Neural progenitor cell (in vitro differentiated cells): Measurements from ENCODE around the gene CNPY1. TPM values are rescaled to one million over a fixed set of nuclear protein-coding genes. Genes with fewer than 3 reads are reported as not detected.
A peak's percentile ranks its signal among the peaks of the same experiment; 100 is the strongest.

Source experiments
- DNase-seq: peaks from one replicate; pipeline ENCODE4 v3.0.0-alpha.2; 2016; ENCODE audit warnings: low spot score
- H2AFZ ChIP-seq: fragments of 200-600 bp; sonication (generic); replicated peaks from 2 replicates; pipeline ENCODE4 v1.6.1; 2016; ENCODE audit warnings: antibody characterized with exemption
- H3F3A ChIP-seq: fragments of 200-600 bp; sonication (generic); 2 replicates; pipeline ENCODE4 v1.6.1; 2016; ENCODE audit warnings: antibody characterized with exemption, low read depth
- H3K27ac ChIP-seq: fragments of 200-600 bp; sonication (generic); 2 replicates; pipeline ENCODE4 v1.5.1; 2016; ENCODE audit warnings: mild to moderate bottlenecking
- H3K27me3 ChIP-seq: fragments of 200-600 bp; sonication (generic); 2 replicates; pipeline ENCODE4 v1.6.1; 2016; ENCODE audit warnings: mild to moderate bottlenecking, moderate library complexity
- H3K36me3 ChIP-seq: fragments of 200-600 bp; sonication (generic); 2 replicates; pipeline ENCODE4 v1.5.1; 2016
- H3K4me1 ChIP-seq: fragments of 200-600 bp; sonication (generic); 2 replicates; pipeline ENCODE4 v1.6.1; 2016; ENCODE audit warnings: mixed run types
- H3K4me2 ChIP-seq: fragments of 200-600 bp; sonication (generic); 2 replicates; pipeline ENCODE4 v1.6.1; 2016
- H3K4me3 ChIP-seq: fragments of 200-600 bp; sonication (generic); 2 replicates; pipeline ENCODE4 v1.5.1; 2016
- H3K79me2 ChIP-seq: fragments of 200-600 bp; sonication (generic); 2 replicates; pipeline ENCODE4 v1.6.1; 2016; ENCODE audit warnings: low read depth
- H3K9ac ChIP-seq: fragments of 200-600 bp; sonication (generic); 2 replicates; pipeline ENCODE4 v1.6.1; 2016
- H3K9me3 ChIP-seq: fragments of 200-600 bp; sonication (generic); 2 replicates; pipeline ENCODE4 v1.5.1; 2016; ENCODE audit warnings: low read depth
- H4K20me1 ChIP-seq: fragments of 200-600 bp; sonication (generic); 2 replicates; pipeline ENCODE4 v1.6.1; 2016; ENCODE audit warnings: low read depth
- H3K27ac Mint-ChIP-seq: 3 replicates; pipeline ENCODE4 v1.8.0; 2021; ENCODE audit warnings: mixed read lengths
- H3K27me3 Mint-ChIP-seq: 2 replicates; pipeline ENCODE4 v1.8.0; 2022; ENCODE audit warnings: low read depth, mild to moderate bottlenecking, inconsistent platforms, moderate library complexity, mixed read lengths; ENCODE audit not compliant: insufficient read depth
- H3K36me3 Mint-ChIP-seq: 3 replicates; pipeline ENCODE4 v1.8.0; 2021; ENCODE audit warnings: mixed read lengths
- H3K4me1 Mint-ChIP-seq: 3 replicates; pipeline ENCODE4 v1.8.0; 2021; ENCODE audit warnings: mixed read lengths
- H3K4me3 Mint-ChIP-seq: 3 replicates; pipeline ENCODE4 v1.8.0; 2021; ENCODE audit warnings: mild to moderate bottlenecking, moderate library complexity, mixed read lengths
- H3K9me3 Mint-ChIP-seq: 3 replicates; pipeline ENCODE4 v1.8.0; 2020; ENCODE audit warnings: mixed read lengths
- EZH2 ChIP-seq: fragments of 200-600 bp; sonication (generic); IDR thresholded peaks from 2 replicates; pipeline ENCODE4 v1.6.1; 2017; ENCODE audit warnings: antibody characterized with exemption, mild to moderate bottlenecking, moderate library complexity
- EZH2phosphoT487 ChIP-seq: fragments of 200-600 bp; sonication (generic); IDR thresholded peaks from 2 replicates; pipeline ENCODE4 v1.6.1; 2017; ENCODE audit warnings: antibody characterized with exemption
- total RNA-seq: library from RNA; depleted of rRNA; stranded (reverse); fragments of >200 nt; gene quantifications from 2 replicates; pipeline ENCODE4 v1.2.3, GENCODE V29; 2015; ENCODE audit warnings: low replicate concordance
- TF ChIP-seq, protein P1 (sequence below): fragments of 200-600 bp; sonication (generic); IDR thresholded peaks from 2 replicates; pipeline ENCODE4 v1.5.1; 2017; ENCODE audit warnings: antibody characterized with exemption, mild to moderate bottlenecking

Gene CNPY1
- total RNA-seq, 1 donor from 2014 or later, result not detected

DNA sequence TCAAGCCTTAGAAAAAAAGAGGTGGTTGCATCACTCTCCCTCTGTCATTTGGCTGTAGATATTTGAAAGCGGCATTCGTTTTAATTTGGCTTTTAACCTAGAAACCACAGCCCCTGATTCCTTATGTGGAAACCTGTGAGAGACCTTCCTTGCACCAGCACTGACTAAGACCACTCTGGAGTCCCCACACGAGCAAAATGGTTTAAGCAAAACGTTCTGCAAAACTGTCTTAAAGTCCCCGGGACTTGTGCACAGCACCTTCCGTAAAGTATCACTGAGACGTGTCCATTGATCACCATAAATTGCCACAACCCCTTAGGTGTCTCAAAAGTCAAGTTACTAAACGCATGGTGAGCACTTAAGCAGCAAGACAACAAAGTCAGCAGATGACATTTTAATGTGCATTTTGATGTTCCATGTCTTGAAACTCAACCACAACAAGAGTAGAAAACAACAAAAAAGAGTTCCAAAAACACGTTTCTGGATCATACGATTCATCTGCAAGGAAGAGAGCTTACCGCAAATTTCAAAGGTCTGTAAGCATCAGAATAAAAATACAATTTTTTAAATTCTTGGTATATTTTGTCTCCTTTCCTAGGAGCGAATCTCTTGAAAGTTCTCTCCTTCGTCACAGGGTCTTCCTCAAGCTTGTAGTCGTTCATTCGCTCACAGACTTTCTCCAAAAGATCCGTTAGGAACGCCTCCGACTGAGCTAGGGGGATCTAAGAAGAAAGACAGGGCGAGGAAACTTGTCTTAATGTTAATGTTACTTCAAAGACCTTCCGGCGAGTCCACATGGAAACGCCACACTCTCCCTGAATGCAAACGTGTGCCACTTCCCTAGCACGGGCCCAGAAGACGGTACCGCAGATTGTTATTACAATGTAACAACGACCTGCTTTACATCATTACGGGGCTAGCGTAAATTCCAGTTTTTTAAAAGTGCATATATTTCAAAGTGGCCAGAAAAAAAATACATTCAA lies 37.7 kb downstream of the CNPY1 start:
- Histone ChIP-seq H2AFZ (no peak overlapping the region), H3K4me3 (no peak overlapping the region), H3F3A (peaks cover 33% of the 10 kb centered on the region), H3K4me1 (no peaks in the 10 kb centered on the region), H3K4me2 (no peak overlapping the region), H3K9ac (no peak overlapping the region), H4K20me1 (peaks cover 95% of the 10 kb centered on the region), H3K36me3 (no peaks in the 10 kb centered on the region), H3K79me2 (no peaks in the 10 kb centered on the region), H3K9me3 (no peaks in the 10 kb centered on the region), H3K27ac (no peak overlapping the region), H3K27me3 (peaks cover 100% of the 10 kb centered on the region)
- TF ChIP-seq, protein P1, sequence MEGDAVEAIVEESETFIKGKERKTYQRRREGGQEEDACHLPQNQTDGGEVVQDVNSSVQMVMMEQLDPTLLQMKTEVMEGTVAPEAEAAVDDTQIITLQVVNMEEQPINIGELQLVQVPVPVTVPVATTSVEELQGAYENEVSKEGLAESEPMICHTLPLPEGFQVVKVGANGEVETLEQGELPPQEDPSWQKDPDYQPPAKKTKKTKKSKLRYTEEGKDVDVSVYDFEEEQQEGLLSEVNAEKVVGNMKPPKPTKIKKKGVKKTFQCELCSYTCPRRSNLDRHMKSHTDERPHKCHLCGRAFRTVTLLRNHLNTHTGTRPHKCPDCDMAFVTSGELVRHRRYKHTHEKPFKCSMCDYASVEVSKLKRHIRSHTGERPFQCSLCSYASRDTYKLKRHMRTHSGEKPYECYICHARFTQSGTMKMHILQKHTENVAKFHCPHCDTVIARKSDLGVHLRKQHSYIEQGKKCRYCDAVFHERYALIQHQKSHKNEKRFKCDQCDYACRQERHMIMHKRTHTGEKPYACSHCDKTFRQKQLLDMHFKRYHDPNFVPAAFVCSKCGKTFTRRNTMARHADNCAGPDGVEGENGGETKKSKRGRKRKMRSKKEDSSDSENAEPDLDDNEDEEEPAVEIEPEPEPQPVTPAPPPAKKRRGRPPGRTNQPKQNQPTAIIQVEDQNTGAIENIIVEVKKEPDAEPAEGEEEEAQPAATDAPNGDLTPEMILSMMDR, result no peak
- TF ChIP-seq EZH2 (peak; percentile 78), EZH2phosphoT487 (peak; percentile 16)
- no peaks in the 10 kb centered on the region for H3K9me3 Mint-ChIP-seq
- DNase-seq, result peak; percentile 49
- H3K4me3 Mint-ChIP-seq, result peak overlapping the region; percentile 88
- H3K36me3 Mint-ChIP-seq, result peaks cover 9% of the 10 kb centered on the region
- H3K27ac Mint-ChIP-seq, result peak overlapping the region; percentile 92
- H3K27me3 Mint-ChIP-seq, result peaks cover 35% of the 10 kb centered on the region
- H3K4me1 Mint-ChIP-seq, result peaks cover 74% of the 10 kb centered on the region

DNA sequence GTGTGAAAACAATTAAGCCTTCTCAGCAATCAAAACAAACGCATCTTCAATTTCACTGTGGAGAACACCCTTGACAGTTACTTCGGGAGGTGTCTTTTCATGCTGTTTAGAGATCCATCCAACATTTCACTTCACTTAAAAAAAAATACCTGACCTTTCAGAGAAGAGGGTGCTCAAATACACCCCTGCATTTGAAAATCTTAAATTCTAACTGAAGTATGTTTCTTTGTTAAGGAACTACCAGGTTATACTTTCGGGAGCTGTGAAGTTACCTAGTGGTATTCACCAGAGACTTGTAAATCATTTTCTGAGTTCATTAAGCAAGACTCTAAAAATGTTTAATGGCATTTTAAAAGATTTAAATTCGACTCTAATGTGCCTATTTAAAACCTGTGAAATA lies 38.8 kb downstream of the CNPY1 start:
- Histone ChIP-seq H3K4me2 (no peak overlapping the region), H3K27ac (no peak overlapping the region), H3K4me1 (no peaks in the 10 kb centered on the region), H3K9me3 (no peaks in the 10 kb centered on the region), H3K9ac (no peak overlapping the region), H4K20me1 (peaks cover 94% of the 10 kb centered on the region), H3K79me2 (no peaks in the 10 kb centered on the region), H2AFZ (no peak overlapping the region), H3K4me3 (no peak overlapping the region), H3F3A (peaks cover 33% of the 10 kb centered on the region), H3K27me3 (peaks cover 100% of the 10 kb centered on the region), H3K36me3 (no peaks in the 10 kb centered on the region)
- H3K27me3 Mint-ChIP-seq, result peaks cover 34% of the 10 kb centered on the region
- H3K4me3 Mint-ChIP-seq, result peak overlapping the region; percentile 88
- no peaks in the 10 kb centered on the region for H3K9me3 Mint-ChIP-seq
- TF ChIP-seq EZH2phosphoT487 (no peak), EZH2 (no peak)
- TF ChIP-seq, protein P1, result no peak
- no peak overlapping the region for H3K27ac Mint-ChIP-seq
- no peak for DNase-seq
- H3K4me1 Mint-ChIP-seq, result peaks cover 71% of the 10 kb centered on the region
- H3K36me3 Mint-ChIP-seq, result peaks cover 15% of the 10 kb centered on the region

DNA sequence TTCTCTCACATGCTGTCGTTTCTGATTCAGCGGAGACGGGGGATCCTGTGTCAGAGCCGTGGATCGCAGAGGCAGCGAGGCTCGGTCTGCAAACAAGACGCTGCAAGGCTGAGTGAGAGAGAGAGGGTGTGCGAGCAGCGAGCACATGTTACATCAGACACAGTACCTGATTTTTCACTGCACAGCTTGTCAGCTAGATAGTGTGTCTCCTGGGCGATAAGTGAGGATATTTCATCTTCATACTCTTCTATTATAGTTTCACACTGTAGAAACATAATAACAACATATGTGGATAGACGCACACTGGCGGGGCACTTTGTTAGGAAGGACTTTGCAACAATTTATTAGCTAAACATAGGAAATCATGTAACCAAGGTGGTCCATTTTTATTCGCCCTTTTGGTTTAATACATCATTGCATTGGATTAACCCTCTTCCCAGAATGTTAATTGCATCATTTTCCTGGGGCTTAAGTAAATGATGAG lies 39.5 kb downstream of the CNPY1 start:
- Histone ChIP-seq H3K9ac (no peak overlapping the region), H2AFZ (no peak overlapping the region), H3K79me2 (no peaks in the 10 kb centered on the region), H3K27me3 (peaks cover 100% of the 10 kb centered on the region), H3F3A (peaks cover 33% of the 10 kb centered on the region), H3K4me3 (no peak overlapping the region), H3K36me3 (no peaks in the 10 kb centered on the region), H3K4me1 (no peaks in the 10 kb centered on the region), H3K27ac (no peak overlapping the region), H3K4me2 (no peak overlapping the region), H4K20me1 (peaks cover 96% of the 10 kb centered on the region), H3K9me3 (no peaks in the 10 kb centered on the region)
- Mint-ChIP-seq H3K27me3 (peaks cover 32% of the 10 kb centered on the region), H3K27ac (peak overlapping the region; percentile 26), H3K4me3 (peak overlapping the region; percentile 88), H3K4me1 (peaks cover 68% of the 10 kb centered on the region), H3K9me3 (no peaks in the 10 kb centered on the region), H3K36me3 (peaks cover 18% of the 10 kb centered on the region)
- TF ChIP-seq EZH2, result peak; percentile 78
- TF ChIP-seq, protein P1, result no peak
- TF ChIP-seq EZH2phosphoT487, result no peak
- peak; percentile 82 for DNase-seq
